ENCODE data around the gene CD300LG.

The CD300LG gene

GRCh38 chr17:43897831-43898230 is 50.9 kb downstream of the CD300LG start:
- TF ChIP-seq SIN3A (IDR thresholded peaks at IDR 0.05; ENCODE audit: borderline replicate concordance, insufficient read depth, low read length) (no peak), REST (IDR thresholded peaks at IDR 0.05; ENCODE audit: insufficient read depth in 1 of 2, low read depth in 2 of 2, low read length in 2 of 2) (no peak), POLR2AphosphoS5 (IDR thresholded peaks at IDR 0.05; ENCODE audit: low read depth, low read length) (no peak), FOXP2 (optimal IDR thresholded peaks at IDR 0.05; ENCODE audit: borderline replicate concordance, extremely low read depth, extremely low read length, insufficient read depth) (no peak), TAF1 (IDR thresholded peaks at IDR 0.05; ENCODE audit: borderline replicate concordance, insufficient read depth, low read length) (no peak)

- TF ChIP-seq TAF1 (IDR thresholded peaks at IDR 0.05; ENCODE audit: borderline replicate concordance, insufficient read depth, low read length) (no peak), FOXP2 (optimal IDR thresholded peaks at IDR 0.05; ENCODE audit: borderline replicate concordance, extremely low read depth, extremely low read length, insufficient read depth) (no peak), SIN3A (IDR thresholded peaks at IDR 0.05; ENCODE audit: borderline replicate concordance, insufficient read depth, low read length) (no peak), REST (IDR thresholded peaks at IDR 0.05; ENCODE audit: insufficient read depth in 1 of 2, low read depth in 2 of 2, low read length in 2 of 2) (no peak), POLR2AphosphoS5 (IDR thresholded peaks at IDR 0.05; ENCODE audit: low read depth, low read length) (no peak)
These were observed 51.5 kb downstream of the CD300LG start for GRCh38 chr17:43898446-43898845.

GRCh38 chr17:43900183-43900857 is 53.3 kb downstream of the CD300LG start:
- TF ChIP-seq POLR2AphosphoS5 (IDR thresholded peaks at IDR 0.05; ENCODE audit: low read depth, low read length) (no peak), SIN3A (IDR thresholded peaks at IDR 0.05; ENCODE audit: borderline replicate concordance, insufficient read depth, low read length) (no peak), FOXP2 (optimal IDR thresholded peaks at IDR 0.05; ENCODE audit: borderline replicate concordance, extremely low read depth, extremely low read length, insufficient read depth) (no peak), TAF1 (IDR thresholded peaks at IDR 0.05; ENCODE audit: borderline replicate concordance, insufficient read depth, low read length) (no peak), REST (IDR thresholded peaks at IDR 0.05; ENCODE audit: insufficient read depth in 1 of 2, low read depth in 2 of 2, low read length in 2 of 2) (no peak)

GRCh38 chr17:43900858-43901754 is 54.1 kb downstream of the CD300LG start:
- TF ChIP-seq FOXP2 (optimal IDR thresholded peaks at IDR 0.05; ENCODE audit: borderline replicate concordance, extremely low read depth, extremely low read length, insufficient read depth) = no peak
- TF ChIP-seq POLR2AphosphoS5 (IDR thresholded peaks at IDR 0.05; ENCODE audit: low read depth, low read length) = no peak
- no peak for TF ChIP-seq REST (IDR thresholded peaks at IDR 0.05; ENCODE audit: insufficient read depth in 1 of 2, low read depth in 2 of 2, low read length in 2 of 2)
- no peak for TF ChIP-seq TAF1 (IDR thresholded peaks at IDR 0.05; ENCODE audit: borderline replicate concordance, insufficient read depth, low read length)
- no peak for TF ChIP-seq SIN3A (IDR thresholded peaks at IDR 0.05; ENCODE audit: borderline replicate concordance, insufficient read depth, low read length)

Measured in PFSK-1 (cell line).